Natural killer cell (primary cell): ENCODE data around the gene ING1. TPM values are rescaled to one million over a fixed set of nuclear protein-coding genes. Genes with fewer than 3 reads are reported as not detected.
"Not testable (repeated sequence)": the region's sequence is repeated elsewhere in the genome, so short reads cannot be mapped to it uniquely, and the experiment has no call there.

Source experiments
- ATAC-seq, 3 donors: fragments of 150-1000 bp in 2 of 3; fragments of 200-7000 bp in 1 of 3; cut with Tn5 transposase; 1 replicate in 1 of 3; 2 replicates in 2 of 3; pipeline ENCODE4 v1.10.0; 2021; ENCODE audit warnings: mild to moderate bottlenecking in 2 of 3, moderate library complexity in 2 of 3
- DNase-seq, 2 donors: peaks; one replicate each; pipeline versions ENCODE4 v3.0.0 to v3.0.0-alpha.2; 2013 to 2021; ENCODE audit warnings: mixed read lengths in 1 of 2
- H3K27ac ChIP-seq: one replicate; pipeline ENCODE4 v1.5.1; 2013; ENCODE audit warnings: mild to moderate bottlenecking, low read length
- H3K27me3 ChIP-seq: one replicate; pipeline ENCODE4 v1.6.1; 2013; ENCODE audit warnings: low read length; ENCODE audit not compliant: control insufficient read depth, insufficient read depth
- H3K36me3 ChIP-seq: one replicate; pipeline ENCODE4 v1.6.1; 2013; ENCODE audit warnings: low read length; ENCODE audit not compliant: control insufficient read depth, insufficient read depth
- H3K4me1 ChIP-seq: one replicate; pipeline ENCODE4 v1.6.1; 2013; ENCODE audit warnings: low read length; ENCODE audit not compliant: control insufficient read depth, insufficient read depth
- H3K4me3 ChIP-seq: one replicate; pipeline ENCODE4 v1.5.1; 2013; ENCODE audit warnings: low read length
- H3K9me3 ChIP-seq: one replicate; pipeline ENCODE4 v1.6.1; 2013; ENCODE audit warnings: low read length; ENCODE audit not compliant: control insufficient read depth, insufficient read depth
- H3K27ac Mint-ChIP-seq, 2 donors: one replicate each; pipeline ENCODE4 v1.8.0; 2022; ENCODE audit warnings: mild to moderate bottlenecking in 2 of 2, mixed read lengths in 2 of 2, moderate library complexity in 1 of 2
- H3K27me3 Mint-ChIP-seq, 2 donors: one replicate each; pipeline ENCODE4 v1.8.0; 2022; ENCODE audit warnings: low read depth in 2 of 2, mixed read lengths in 2 of 2
- H3K36me3 Mint-ChIP-seq: one replicate; pipeline ENCODE4 v1.8.0; 2022; ENCODE audit warnings: mixed read lengths
- H3K4me1 Mint-ChIP-seq, 2 donors: one replicate each; pipeline ENCODE4 v1.8.0; 2022; ENCODE audit warnings: mixed read lengths in 2 of 2
- H3K4me3 Mint-ChIP-seq: one replicate; pipeline ENCODE4 v1.8.0; 2022; ENCODE audit warnings: mild to moderate bottlenecking, moderate library complexity, mixed read lengths
- H3K9me3 Mint-ChIP-seq, 2 donors: one replicate each; pipeline ENCODE4 v1.8.0; 2022; ENCODE audit warnings: mixed read lengths in 2 of 2
- CTCF ChIP-seq: fragments of 200-600 bp; IDR thresholded peaks from one replicate; pipeline ENCODE4 v1.8.0; 2022; ENCODE audit warnings: antibody characterized with exemption
- WGBS: methylation state at CpG from one replicate; pipeline ENCODE4 v1.1.7; 2013; ENCODE audit warnings: missing lambda C conversion rate; ENCODE audit not compliant: insufficient coverage; 5-methylcytosine and 5-hydroxymethylcytosine counted together
- intact Hi-C: fragments of 100-400 bp; cut with micrococcal nuclease; formaldehyde crosslinking; loops from one replicate; pipeline ENCODE4 v1.14.2; 2022
- total RNA-seq, 4 donors: library from RNA; stranded (reverse); fragments of 120-200 nt in 1 of 4; gene quantifications; one replicate each; pipeline versions ENCODE4 v1.2.3 to v1.2.4, GENCODE V29; 2013 to 2022

Gene ING1
- total RNA-seq, 3 donors from 2014 or later (not counting 1 experiment from before 2014, with no cell fraction given), result 12.6 to 22.5 (median 15.5) TPM

GRCh38 chr13:110666255-110666533 lies 47.3 kb upstream of the ING1 start:
- Histone ChIP-seq H3K36me3 (peaks cover 51% of the 10 kb centered on the region), H3K4me1 (peaks cover 17% of the 10 kb centered on the region)
- peak overlapping the region in 1 of 2 donors; percentile 18 for H3K27ac Mint-ChIP-seq

GRCh38 chr13:110669036-110669435 lies 44.5 kb upstream of the ING1 start:
- intact Hi-C loops, result no loop called here
- Mint-ChIP-seq H3K4me3 (no peak overlapping the region), H3K36me3 (peaks cover 7% of the 10 kb centered on the region), H3K27me3 (no peaks in the 10 kb centered on the region), H3K4me1 (peaks cover 11 to 19% of the 10 kb centered on the region in 2 donors), H3K9me3 (no peaks in the 10 kb centered on the region), H3K27ac (no peak overlapping the region)
- DNase-seq (no peak), ATAC-seq (no peak)
- Histone ChIP-seq H3K27me3 (no peaks in the 10 kb centered on the region), H3K9me3 (no peaks in the 10 kb centered on the region), H3K4me3 (no peak overlapping the region), H3K4me1 (peaks cover 11% of the 10 kb centered on the region), H3K36me3 (peaks cover 30% of the 10 kb centered on the region), H3K27ac (no peak overlapping the region)
- TF ChIP-seq CTCF, result no peak
- WGBS, result 93% methylated on average over 8 of the region's 9 CpGs

More at GRCh38 chr13:110666255-110666533, 47.3 kb upstream of the ING1 start:
- ATAC-seq, result no peak
- Mint-ChIP-seq H3K27me3 (no peaks in the 10 kb centered on the region), H3K4me1 (peaks cover 0 to 7% of the 10 kb centered on the region in 2 donors), H3K36me3 (peaks cover 16% of the 10 kb centered on the region), H3K9me3 (no peaks in the 10 kb centered on the region), H3K4me3 (no peak overlapping the region)
- Histone ChIP-seq H3K27ac (peak overlapping the region; percentile 44), H3K4me3 (no peak overlapping the region), H3K9me3 (no peaks in the 10 kb centered on the region), H3K27me3 (no peaks in the 10 kb centered on the region)
- intact Hi-C loops, result no loop called here
- DNase-seq, result no peak
- no peak for TF ChIP-seq CTCF
- WGBS, result 86% methylated on average over 8 of the region's 8 CpGs

GRCh38 chr13:110669814-110670213 lies 43.7 kb upstream of the ING1 start:
- H3K9me3 ChIP-seq, H3K4me3 Mint-ChIP-seq, H3K27me3 ChIP-seq, ATAC-seq, H3K27me3 Mint-ChIP-seq, H3K27ac ChIP-seq, intact Hi-C loops, DNase-seq, H3K27ac Mint-ChIP-seq, H3K9me3 Mint-ChIP-seq, H3K36me3 Mint-ChIP-seq, H3K4me3 ChIP-seq: not testable (repeated sequence)
- 98% methylated on average over 11 of the region's 11 CpGs for WGBS
- H3K36me3 ChIP-seq, result peaks cover 27% of the 10 kb centered on the region
- peaks cover 11 to 23% of the 10 kb centered on the region in 2 donors for H3K4me1 Mint-ChIP-seq
- H3K4me1 ChIP-seq, result peaks cover 11% of the 10 kb centered on the region

GRCh38 chr13:110676595-110677587 lies 36.6 kb upstream of the ING1 start:
- Histone ChIP-seq H3K4me3 (no peak overlapping the region), H3K9me3 (no peaks in the 10 kb centered on the region), H3K4me1 (peaks cover 26% of the 10 kb centered on the region), H3K27ac (peak overlapping the region; percentile 80), H3K27me3 (no peaks in the 10 kb centered on the region), H3K36me3 (peaks cover 31% of the 10 kb centered on the region)
- Mint-ChIP-seq H3K36me3 (peaks cover 6% of the 10 kb centered on the region), H3K4me1 (peaks cover 20 to 27% of the 10 kb centered on the region in 2 donors), H3K9me3 (no peaks in the 10 kb centered on the region), H3K4me3 (peak overlapping the region; percentile 81), H3K27ac (peak overlapping the region; percentile 77 to 78), H3K27me3 (no peaks in the 10 kb centered on the region)
- 64% methylated on average over 26 of the region's 28 CpGs for WGBS
- intact Hi-C loops, result no loop called here
- peak; percentile 42 to 71 (median 48) for ATAC-seq
- no peak for TF ChIP-seq CTCF
- peak in 1 of 2 donors; percentile 41 for DNase-seq
